Lower leg skin (tissue), 4 donors: ENCODE data around the gene HK1. TPM values are rescaled to one million over a fixed set of nuclear protein-coding genes. Genes with fewer than 3 reads are reported as not detected.

ENCODE experiments used
- DNase-seq, 2 donors: peaks; one replicate each; pipeline ENCODE4 v3.0.0-alpha.2; 2019; ENCODE audit warnings: low spot score in 2 of 2
- H3K4me3 ChIP-seq: fragments of 200-600 bp; sonication (generic); 2 replicates; pipeline ENCODE4 v1.5.1; 2017; ENCODE audit warnings: mild to moderate bottlenecking, low read depth; ENCODE audit not compliant: poor library complexity, severe bottlenecking
- CTCF ChIP-seq, 3 donors: fragments of 450-650 bp; IDR thresholded peaks; one replicate each; pipeline ENCODE4 v1.5.1; 2016; ENCODE audit warnings: antibody characterized with exemption in 3 of 3, mild to moderate bottlenecking in 3 of 3, moderate library complexity in 2 of 3
- POLR2A ChIP-seq, 2 donors: fragments of 450-650 bp; IDR thresholded peaks; one replicate each; pipeline ENCODE4 v1.6.1; 2016 to 2017; ENCODE audit warnings: antibody characterized with exemption in 2 of 2, mild to moderate bottlenecking in 1 of 2, moderate library complexity in 1 of 2
- WGBS, 2 donors: methylation state at CpG; one replicate each; pipeline ENCODE4 v1.1.5; 2018; 5-methylcytosine and 5-hydroxymethylcytosine counted together
- intact Hi-C: fragments of 100-400 bp; cut with DNase I; formaldehyde crosslinking; loops from one replicate; pipeline ENCODE4 v1.15.0; 2023; ENCODE audit warnings: low total_unique reads
- total RNA-seq, 4 donors: library from RNA; depleted of rRNA; stranded (reverse); fragments of >200 nt; gene quantifications; one replicate each; pipeline ENCODE4 v1.1.0, GENCODE V29; 2016

HK1 gene
- total RNA-seq, 4 donors from 2014 or later: 117 to 162 (median 158) TPM

GRCh38 chr10:69237528-69238159 is 40.7 kb upstream of the HK1 start:
- H3K4me3 ChIP-seq: no peak overlapping the region
- WGBS, 2 donors: 24% methylated on average over 17 of the region's 17 CpGs
- TF ChIP-seq POLR2A (IDR thresholded peaks at IDR 0.05): no peak
- TF ChIP-seq CTCF (IDR thresholded peaks at IDR 0.05): peak in 1 of 3 donors; percentile 85
- intact Hi-C loops: loop anchor here (5.0 kb wide), 1 partner anchor 155 kb away; no protein-coding TSS in a partner anchor
- peak; percentile 82 to 98 for DNase-seq

GRCh38 chr10:69239136-69239535 is 39.2 kb upstream of the HK1 start:
- TF ChIP-seq POLR2A (IDR thresholded peaks at IDR 0.05) (no peak), CTCF (IDR thresholded peaks at IDR 0.05) (no peak)
- H3K4me3 ChIP-seq: no peak overlapping the region
- intact Hi-C loops: loop anchor here (5.0 kb wide), 1 partner anchor 153 kb away; no protein-coding TSS in a partner anchor
- DNase-seq: no peak
- WGBS, 2 donors: 66 to 86% methylated on average over 5 of the region's 5 CpGs

DNA sequence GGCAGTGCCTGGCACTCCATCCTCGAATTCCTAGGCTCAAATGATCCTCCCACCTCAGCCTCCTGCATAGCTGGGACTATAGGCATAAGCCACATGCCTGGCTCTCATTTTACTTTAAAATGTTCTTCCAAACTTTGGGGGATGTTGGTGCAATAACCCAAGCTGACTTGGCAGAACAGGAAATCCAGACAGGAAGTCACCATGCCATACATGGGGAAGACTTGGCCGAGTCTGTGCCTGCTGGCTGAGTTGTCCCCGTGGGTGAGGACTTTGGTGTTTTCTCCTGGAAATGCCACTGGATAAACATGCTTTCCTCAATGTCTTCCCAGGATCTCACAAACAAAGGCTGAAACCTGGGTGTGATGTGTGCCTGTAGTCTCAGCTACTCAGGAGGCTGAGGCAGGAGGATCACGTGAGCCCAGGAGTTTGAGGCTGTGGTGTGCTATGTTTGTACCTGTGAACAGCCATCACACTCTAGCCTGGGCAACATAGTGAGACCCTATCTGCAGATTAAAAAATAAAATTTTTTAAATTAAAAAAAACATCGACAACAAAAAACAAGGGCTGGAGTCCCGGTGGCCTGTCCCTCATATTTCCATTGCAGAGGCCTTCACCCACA is 38.4 kb upstream of the HK1 start:
- H3K4me3 ChIP-seq: no peak overlapping the region
- no peak for DNase-seq
- TF ChIP-seq POLR2A (IDR thresholded peaks at IDR 0.05) (no peak), CTCF (IDR thresholded peaks at IDR 0.05) (no peak)
- intact Hi-C loops: loop anchor here (5.0 kb wide), 1 partner anchor 152 kb away; no protein-coding TSS in a partner anchor
- 59 to 66% methylated on average over 6 of the region's 6 CpGs for WGBS, 2 donors

- TF ChIP-seq CTCF (IDR thresholded peaks at IDR 0.05) (no peak), POLR2A (IDR thresholded peaks at IDR 0.05) (no peak)
- intact Hi-C loops: no loop called here
- 92 to 94% methylated on average over 11 of the region's 11 CpGs for WGBS, 2 donors
Observed at GRCh38 chr10:69240455-69240854, 37.8 kb upstream of the HK1 start.

GRCh38 chr10:69241575-69241974 is 36.7 kb upstream of the HK1 start:
- TF ChIP-seq POLR2A (IDR thresholded peaks at IDR 0.05) (no peak), CTCF (IDR thresholded peaks at IDR 0.05) (no peak)
- 62 to 67% methylated on average over 7 of the region's 7 CpGs for WGBS, 2 donors
- no peak for DNase-seq
- H3K4me3 ChIP-seq: no peak overlapping the region
- intact Hi-C loops: no loop called here

More at GRCh38 chr10:69240455-69240854, 37.8 kb upstream of the HK1 start:
- no peak for DNase-seq
- no peak overlapping the region for H3K4me3 ChIP-seq
